ENCODE data around the gene SLCO6A1.
A peak's percentile ranks its signal among the peaks of the same experiment; 100 is the strongest.

SLCO6A1 gene, protein sequence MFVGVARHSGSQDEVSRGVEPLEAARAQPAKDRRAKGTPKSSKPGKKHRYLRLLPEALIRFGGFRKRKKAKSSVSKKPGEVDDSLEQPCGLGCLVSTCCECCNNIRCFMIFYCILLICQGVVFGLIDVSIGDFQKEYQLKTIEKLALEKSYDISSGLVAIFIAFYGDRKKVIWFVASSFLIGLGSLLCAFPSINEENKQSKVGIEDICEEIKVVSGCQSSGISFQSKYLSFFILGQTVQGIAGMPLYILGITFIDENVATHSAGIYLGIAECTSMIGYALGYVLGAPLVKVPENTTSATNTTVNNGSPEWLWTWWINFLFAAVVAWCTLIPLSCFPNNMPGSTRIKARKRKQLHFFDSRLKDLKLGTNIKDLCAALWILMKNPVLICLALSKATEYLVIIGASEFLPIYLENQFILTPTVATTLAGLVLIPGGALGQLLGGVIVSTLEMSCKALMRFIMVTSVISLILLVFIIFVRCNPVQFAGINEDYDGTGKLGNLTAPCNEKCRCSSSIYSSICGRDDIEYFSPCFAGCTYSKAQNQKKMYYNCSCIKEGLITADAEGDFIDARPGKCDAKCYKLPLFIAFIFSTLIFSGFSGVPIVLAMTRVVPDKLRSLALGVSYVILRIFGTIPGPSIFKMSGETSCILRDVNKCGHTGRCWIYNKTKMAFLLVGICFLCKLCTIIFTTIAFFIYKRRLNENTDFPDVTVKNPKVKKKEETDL

DNA sequence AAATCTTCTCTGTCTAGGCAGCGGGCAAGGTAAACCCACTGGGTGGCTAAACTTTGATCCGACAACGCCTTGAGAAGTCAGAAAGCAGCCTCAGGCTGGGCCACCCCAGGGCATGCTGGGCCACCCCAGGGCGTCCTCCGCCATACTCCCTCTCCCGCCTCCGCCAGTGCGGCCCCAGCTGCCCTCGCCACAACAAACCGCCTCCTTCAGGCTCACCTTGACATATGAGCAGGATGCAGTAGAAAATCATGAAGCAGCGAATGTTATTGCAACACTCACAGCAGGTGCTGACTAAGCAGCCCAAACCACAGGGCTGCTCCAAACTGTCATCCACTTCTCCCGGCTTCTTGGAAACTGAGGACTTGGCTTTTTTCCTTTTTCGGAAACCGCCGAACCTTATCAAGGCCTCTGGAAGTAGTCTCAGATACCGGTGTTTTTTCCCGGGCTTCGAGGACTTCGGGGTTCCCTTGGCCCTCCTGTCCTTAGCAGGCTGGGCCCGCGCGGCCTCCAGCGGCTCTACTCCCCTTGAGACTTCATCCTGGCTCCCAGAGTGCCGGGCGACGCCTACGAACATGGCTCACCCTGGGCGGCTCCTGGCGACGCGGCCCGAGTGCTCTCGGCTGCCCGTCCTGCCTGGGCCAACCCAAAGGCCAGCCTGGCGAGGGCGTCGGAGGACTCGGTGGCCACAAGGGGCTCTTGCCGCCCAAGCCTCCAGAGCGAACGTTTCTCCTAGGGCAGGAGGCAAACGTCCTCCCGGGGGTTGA lies at the start of gene SLCO6A1:
TSS of gene SLCO6A1 (minus strand) at position 731 of the 764 bp plus-strand sequence. CDS start at position 574, 157 bp downstream.
- no peak for DNase-seq
- in situ Hi-C loops (cut with HindIII; ENCODE audit: low pct_ligation_motif_present, low pct_unique_long_range_greater_than_20kb, low sequenced_read_pairs), result no loop called here

- DNase-seq, result no peak
- in situ Hi-C loops (cut with HindIII; ENCODE audit: low pct_ligation_motif_present, low pct_unique_long_range_greater_than_20kb, low sequenced_read_pairs), result no loop called here
Measured at GRCh38 chr5:102547141-102548035, 48.6 kb upstream of the SLCO6A1 start.

GRCh38 chr5:102545175-102545574 lies 46.4 kb upstream of the SLCO6A1 start:
- DNase-seq, result peak; percentile 16

GRCh38 chr5:102542057-102542456 lies 43.3 kb upstream of the SLCO6A1 start:
- in situ Hi-C loops (cut with HindIII; ENCODE audit: low pct_ligation_motif_present, low pct_unique_long_range_greater_than_20kb, low sequenced_read_pairs), result no loop called here
- DNase-seq, result no peak

More at GRCh38 chr5:102545175-102545574, 46.4 kb upstream of the SLCO6A1 start:
- in situ Hi-C loops (cut with HindIII; ENCODE audit: low pct_ligation_motif_present, low pct_unique_long_range_greater_than_20kb, low sequenced_read_pairs), result no loop called here

DNA sequence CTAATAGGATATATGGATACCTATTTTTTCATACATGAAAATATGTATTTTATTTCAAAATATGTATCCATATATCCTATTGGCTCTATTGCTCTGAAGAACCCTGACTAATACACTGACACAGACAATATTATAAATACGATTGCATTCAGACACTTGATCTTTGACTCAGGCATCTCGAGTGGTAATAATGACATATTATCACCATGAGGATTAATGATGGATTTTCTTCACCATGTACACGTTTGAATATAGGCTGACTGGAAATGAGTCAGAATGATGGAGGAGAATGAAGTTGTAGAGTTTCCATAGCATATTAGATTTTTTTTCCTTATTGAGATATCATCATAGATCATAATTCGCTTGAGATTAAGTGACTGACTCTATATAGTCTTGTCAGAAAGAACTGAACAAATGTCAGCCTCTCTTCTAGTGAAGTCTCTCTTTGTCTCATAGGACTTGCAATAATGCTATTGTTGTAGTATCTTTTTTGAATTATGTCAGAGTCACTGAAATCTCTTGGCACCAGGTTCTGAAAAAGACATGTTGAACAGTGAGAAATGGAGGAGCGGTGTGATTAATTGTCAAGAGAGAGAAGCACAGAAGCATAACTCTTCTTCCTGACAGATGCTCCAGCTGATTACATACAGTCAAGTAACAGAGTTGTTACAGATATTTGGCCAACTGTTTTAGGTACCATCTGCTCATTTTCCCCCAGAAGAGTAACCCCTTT lies 41.4 kb upstream of the SLCO6A1 start:
- no peak for DNase-seq

DNA sequence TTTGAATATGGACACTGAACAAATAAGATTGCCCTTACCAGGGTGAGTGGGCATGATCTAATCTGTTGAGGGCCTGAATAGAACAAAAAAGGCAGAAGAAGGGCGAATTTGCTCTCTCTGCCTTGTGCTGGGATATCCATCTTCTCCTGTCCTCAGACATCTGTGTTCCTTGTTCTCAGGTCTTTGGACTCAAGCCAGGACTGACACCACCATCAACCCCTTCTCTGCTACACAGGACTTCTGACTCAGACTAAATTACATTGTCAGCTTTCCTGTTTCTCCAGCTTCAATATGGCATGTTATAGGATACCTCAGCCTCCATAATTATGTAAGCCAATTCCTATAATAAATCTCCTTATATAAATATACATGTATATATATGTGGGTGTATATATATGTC lies 40.8 kb upstream of the SLCO6A1 start:
- DNase-seq, result no peak
- in situ Hi-C loops (cut with HindIII; ENCODE audit: low pct_ligation_motif_present, low pct_unique_long_range_greater_than_20kb, low sequenced_read_pairs), result no loop called here

More for the DNA sequence above, 41.4 kb upstream of the SLCO6A1 start:
- in situ Hi-C loops (cut with HindIII; ENCODE audit: low pct_ligation_motif_present, low pct_unique_long_range_greater_than_20kb, low sequenced_read_pairs), result no loop called here

GRCh38 chr5:102537011-102537410 lies 38.2 kb upstream of the SLCO6A1 start:
- no peak for DNase-seq
- in situ Hi-C loops (cut with HindIII; ENCODE audit: low pct_ligation_motif_present, low pct_unique_long_range_greater_than_20kb, low sequenced_read_pairs), result no loop called here

- peak; percentile 41 for DNase-seq
- in situ Hi-C loops (cut with HindIII; ENCODE audit: low pct_ligation_motif_present, low pct_unique_long_range_greater_than_20kb, low sequenced_read_pairs), result no loop called here
Measured at GRCh38 chr5:102536323-102536928, 37.6 kb upstream of the SLCO6A1 start.

GRCh38 chr5:102532123-102532522 lies 33.3 kb upstream of the SLCO6A1 start:
- in situ Hi-C loops (cut with HindIII; ENCODE audit: low pct_ligation_motif_present, low pct_unique_long_range_greater_than_20kb, low sequenced_read_pairs), result no loop called here

GRCh38 chr5:102531506-102531905 lies 32.7 kb upstream of the SLCO6A1 start:
- in situ Hi-C loops (cut with HindIII; ENCODE audit: low pct_ligation_motif_present, low pct_unique_long_range_greater_than_20kb, low sequenced_read_pairs), result no loop called here
- DNase-seq, result no peak

More at GRCh38 chr5:102532123-102532522, 33.3 kb upstream of the SLCO6A1 start:
- DNase-seq, result no peak

GRCh38 chr5:102529447-102529846 lies 30.6 kb upstream of the SLCO6A1 start:
- in situ Hi-C loops (cut with HindIII; ENCODE audit: low pct_ligation_motif_present, low pct_unique_long_range_greater_than_20kb, low sequenced_read_pairs), result no loop called here
- no peak for DNase-seq

DNA sequence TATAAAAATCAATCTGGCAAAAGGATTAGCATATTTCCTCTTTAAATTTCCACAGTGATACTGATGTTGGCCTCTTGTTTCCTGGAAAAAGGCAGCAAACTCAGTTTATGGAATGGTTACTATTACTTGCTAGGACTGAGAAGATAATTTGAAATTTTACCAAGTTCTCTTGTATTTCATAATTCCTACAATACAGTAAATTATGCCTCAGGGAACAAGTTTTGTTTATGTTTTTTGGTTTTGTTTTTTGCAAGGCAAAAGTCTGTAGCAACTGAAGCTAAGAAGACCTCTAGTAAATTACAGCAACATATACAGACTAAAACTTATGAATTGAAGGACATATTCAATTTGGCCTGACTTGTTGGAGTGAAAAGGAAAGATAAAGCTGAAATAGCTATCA lies 30.2 kb upstream of the SLCO6A1 start:
- no peak for DNase-seq
- in situ Hi-C loops (cut with HindIII; ENCODE audit: low pct_ligation_motif_present, low pct_unique_long_range_greater_than_20kb, low sequenced_read_pairs), result no loop called here

DNA sequence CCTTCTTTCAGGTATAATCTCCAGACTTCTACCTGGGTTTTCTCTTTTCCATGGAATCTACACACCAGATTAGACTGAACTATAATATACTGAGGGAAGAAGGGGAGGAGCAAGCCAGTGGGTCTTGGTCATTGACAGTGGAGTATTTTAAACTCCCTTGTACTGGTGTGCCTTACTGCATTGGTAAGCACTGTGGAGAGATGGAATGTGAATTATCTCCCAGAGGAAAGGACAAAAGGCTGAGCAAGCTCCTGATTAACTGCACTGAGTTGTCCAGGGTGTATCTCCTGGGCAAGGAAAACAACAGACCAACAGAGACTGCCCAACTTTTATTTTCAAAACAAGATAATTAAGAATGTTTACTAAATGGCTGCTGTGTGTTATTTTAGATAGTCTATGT lies 29.8 kb upstream of the SLCO6A1 start:
- DNase-seq, result no peak
- in situ Hi-C loops (cut with HindIII; ENCODE audit: low pct_ligation_motif_present, low pct_unique_long_range_greater_than_20kb, low sequenced_read_pairs), result no loop called here

GRCh38 chr5:102527547-102527946 lies 28.7 kb upstream of the SLCO6A1 start:
- in situ Hi-C loops (cut with HindIII; ENCODE audit: low pct_ligation_motif_present, low pct_unique_long_range_greater_than_20kb, low sequenced_read_pairs), result no loop called here
- DNase-seq, result no peak

DNA sequence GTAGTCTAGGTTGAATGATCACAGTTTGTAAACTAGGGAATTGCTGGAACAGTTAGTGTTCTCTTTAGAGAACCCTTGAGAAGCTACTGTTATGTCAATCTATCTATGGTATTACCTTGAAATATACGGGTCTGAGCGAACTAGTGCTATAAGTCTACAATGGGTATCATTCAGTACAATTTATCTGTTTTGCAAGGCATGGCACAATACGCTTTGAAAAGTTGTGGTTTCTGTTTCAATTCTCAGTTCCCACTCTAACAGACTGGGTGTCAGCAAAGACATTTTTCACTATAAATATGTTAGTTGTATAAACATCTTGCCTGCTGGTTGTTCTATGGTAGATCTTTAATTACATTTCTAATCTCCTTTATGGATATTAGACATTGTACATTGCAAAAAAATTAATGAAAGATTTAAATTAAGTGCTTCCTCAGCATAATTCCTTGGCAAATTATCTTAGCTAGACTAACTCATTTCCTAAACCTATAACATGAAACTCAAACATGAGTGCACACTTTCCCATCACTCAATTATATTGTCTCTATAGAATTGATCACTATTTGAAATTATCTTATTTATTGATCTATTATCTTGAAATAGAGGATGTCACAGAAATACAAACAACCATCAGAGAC lies 24.9 kb upstream of the SLCO6A1 start:
- in situ Hi-C loops (cut with HindIII; ENCODE audit: low pct_ligation_motif_present, low pct_unique_long_range_greater_than_20kb, low sequenced_read_pairs), result no loop called here
- no peak for DNase-seq

DNA sequence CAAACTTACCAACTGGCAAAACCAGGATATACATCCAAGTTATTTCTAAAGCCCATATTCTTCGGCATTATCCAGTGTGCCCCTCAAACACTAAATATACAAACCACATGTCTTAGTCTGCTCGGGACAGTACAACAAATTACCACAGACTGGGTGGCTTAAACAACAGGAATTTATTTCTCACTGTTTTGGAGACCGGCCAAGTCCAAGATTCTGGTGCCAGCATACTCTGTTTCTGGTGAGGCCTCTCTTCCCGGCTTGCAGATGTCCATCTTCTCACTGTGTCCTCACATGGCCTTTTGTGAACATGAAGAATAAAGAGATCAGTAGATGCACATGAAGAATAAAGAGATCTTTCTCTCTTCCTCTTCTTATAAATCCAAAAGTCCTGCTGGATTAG lies 12.9 kb upstream of the SLCO6A1 start:
- in situ Hi-C loops (cut with HindIII; ENCODE audit: low pct_ligation_motif_present, low pct_unique_long_range_greater_than_20kb, low sequenced_read_pairs), result no loop called here
- DNase-seq, result no peak
